Measurements from ENCODE around the gene HSPA12A. TPM values are rescaled to one million over a fixed set of nuclear protein-coding genes. Genes with fewer than 3 reads are reported as not detected.

Gene HSPA12A
- total and polyA plus RNA-seq, 9 of the 15 experiments (the other 6 are each of a cell fraction or from before 2014, with no cell fraction given): 0.01 to 0.18 (median 0.04) TPM; not detected in 4

DNA sequence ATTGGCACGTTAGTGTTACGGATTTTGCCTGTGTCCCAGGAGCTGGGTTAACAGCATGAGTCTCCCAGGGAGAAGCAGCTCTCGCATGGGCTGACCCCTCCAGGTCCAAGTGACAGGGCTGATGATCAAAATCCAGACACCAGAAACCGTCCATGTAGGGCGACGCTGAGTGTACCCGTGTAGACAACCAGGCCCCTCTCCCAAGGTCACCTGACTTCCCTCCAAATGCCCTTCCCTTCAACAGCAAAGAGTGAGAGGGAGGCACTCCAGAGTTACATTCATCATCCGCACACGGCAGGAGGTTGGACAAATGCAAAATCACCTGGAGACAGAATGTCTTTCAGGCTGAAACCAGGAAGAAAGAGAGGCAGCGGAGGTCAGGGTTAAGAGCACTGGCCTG lies 14.9 kb upstream of the HSPA12A start (continued):
- TF ChIP-seq, protein P1, sequence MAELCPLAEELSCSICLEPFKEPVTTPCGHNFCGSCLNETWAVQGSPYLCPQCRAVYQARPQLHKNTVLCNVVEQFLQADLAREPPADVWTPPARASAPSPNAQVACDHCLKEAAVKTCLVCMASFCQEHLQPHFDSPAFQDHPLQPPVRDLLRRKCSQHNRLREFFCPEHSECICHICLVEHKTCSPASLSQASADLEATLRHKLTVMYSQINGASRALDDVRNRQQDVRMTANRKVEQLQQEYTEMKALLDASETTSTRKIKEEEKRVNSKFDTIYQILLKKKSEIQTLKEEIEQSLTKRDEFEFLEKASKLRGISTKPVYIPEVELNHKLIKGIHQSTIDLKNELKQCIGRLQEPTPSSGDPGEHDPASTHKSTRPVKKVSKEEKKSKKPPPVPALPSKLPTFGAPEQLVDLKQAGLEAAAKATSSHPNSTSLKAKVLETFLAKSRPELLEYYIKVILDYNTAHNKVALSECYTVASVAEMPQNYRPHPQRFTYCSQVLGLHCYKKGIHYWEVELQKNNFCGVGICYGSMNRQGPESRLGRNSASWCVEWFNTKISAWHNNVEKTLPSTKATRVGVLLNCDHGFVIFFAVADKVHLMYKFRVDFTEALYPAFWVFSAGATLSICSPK (IDR thresholded peaks at IDR 0.05; ENCODE audit: borderline replicate concordance): no peak
- TF ChIP-seq, protein P2, sequence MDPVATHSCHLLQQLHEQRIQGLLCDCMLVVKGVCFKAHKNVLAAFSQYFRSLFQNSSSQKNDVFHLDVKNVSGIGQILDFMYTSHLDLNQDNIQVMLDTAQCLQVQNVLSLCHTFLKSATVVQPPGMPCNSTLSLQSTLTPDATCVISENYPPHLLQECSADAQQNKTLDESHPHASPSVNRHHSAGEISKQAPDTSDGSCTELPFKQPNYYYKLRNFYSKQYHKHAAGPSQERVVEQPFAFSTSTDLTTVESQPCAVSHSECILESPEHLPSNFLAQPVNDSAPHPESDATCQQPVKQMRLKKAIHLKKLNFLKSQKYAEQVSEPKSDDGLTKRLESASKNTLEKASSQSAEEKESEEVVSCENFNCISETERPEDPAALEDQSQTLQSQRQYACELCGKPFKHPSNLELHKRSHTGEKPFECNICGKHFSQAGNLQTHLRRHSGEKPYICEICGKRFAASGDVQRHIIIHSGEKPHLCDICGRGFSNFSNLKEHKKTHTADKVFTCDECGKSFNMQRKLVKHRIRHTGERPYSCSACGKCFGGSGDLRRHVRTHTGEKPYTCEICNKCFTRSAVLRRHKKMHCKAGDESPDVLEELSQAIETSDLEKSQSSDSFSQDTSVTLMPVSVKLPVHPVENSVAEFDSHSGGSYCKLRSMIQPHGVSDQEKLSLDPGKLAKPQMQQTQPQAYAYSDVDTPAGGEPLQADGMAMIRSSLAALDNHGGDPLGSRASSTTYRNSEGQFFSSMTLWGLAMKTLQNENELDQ (CRISPR knock-in tag; IDR thresholded peaks at IDR 0.05; ENCODE audit: borderline replicate concordance): no peak
- TF ChIP-seq C11orf30 (IDR thresholded peaks at IDR 0.05; ENCODE audit: low read depth) (no peak), PYGO2 (tag; IDR thresholded peaks at IDR 0.05) (no peak), PCBP1 (IDR thresholded peaks at IDR 0.05; ENCODE audit: low read depth, low read length, poor library complexity, severe bottlenecking) (no peak), ZFP1 (CRISPR knock-in tag; IDR thresholded peaks at IDR 0.05) (no peak), U2AF1 (optimal IDR thresholded peaks at IDR 0.05; ENCODE audit: low read depth, low read length) (no peak), FOXA1 (IDR thresholded peaks at IDR 0.05; ENCODE audit: borderline replicate concordance) (no peak), ZKSCAN3 (CRISPR knock-in tag; IDR thresholded peaks at IDR 0.05) (no peak), CCNT2 (IDR thresholded peaks at IDR 0.05; ENCODE audit: borderline replicate concordance, extremely low read depth, insufficient read length, low read depth, low read length) (no peak)
- TF ChIP-seq, protein P3, sequence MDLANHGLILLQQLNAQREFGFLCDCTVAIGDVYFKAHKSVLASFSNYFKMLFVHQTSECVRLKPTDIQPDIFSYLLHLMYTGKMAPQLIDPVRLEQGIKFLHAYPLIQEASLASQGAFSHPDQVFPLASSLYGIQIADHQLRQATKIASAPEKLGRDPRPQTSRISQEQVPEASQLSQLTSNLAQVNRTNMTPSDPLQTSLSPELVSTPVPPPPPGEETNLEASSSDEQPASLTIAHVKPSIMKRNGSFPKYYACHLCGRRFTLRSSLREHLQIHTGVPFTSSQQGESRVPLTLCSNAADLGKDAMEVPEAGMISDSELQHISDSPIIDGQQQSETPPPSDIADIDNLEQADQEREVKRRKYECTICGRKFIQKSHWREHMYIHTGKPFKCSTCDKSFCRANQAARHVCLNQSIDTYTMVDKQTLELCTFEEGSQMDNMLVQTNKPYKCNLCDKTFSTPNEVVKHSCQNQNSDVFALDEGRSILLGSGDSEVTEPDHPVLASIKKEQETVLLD (IDR thresholded peaks at IDR 0.05): no peak

Data from K562 (cell line).